DOHH2 (cell line): Measurements from ENCODE around the gene KCNJ4.

Experiments
- H3F3A ChIP-seq: fragments of 200-600 bp; sonication (generic), shearing (Covaris generic); 2 replicates; pipeline ENCODE4 v1.6.0; 2016; ENCODE audit warnings: antibody characterized with exemption, mild to moderate bottlenecking; ENCODE audit not compliant: control insufficient read depth, insufficient read depth
- H3K27ac ChIP-seq: fragments of 200-600 bp; sonication (generic); 2 replicates; pipeline ENCODE4 v1.5.1; 2014; ENCODE audit warnings: low read depth, mild to moderate bottlenecking, low read length, moderate library complexity
- H3K27me3 ChIP-seq: fragments of 200-600 bp; sonication (generic); 2 replicates; pipeline ENCODE4 v1.6.1; 2014; ENCODE audit warnings: mild to moderate bottlenecking, low read length, mixed read lengths; ENCODE audit not compliant: control insufficient read depth
- H3K36me3 ChIP-seq: fragments of 200-600 bp; sonication (generic); 2 replicates; pipeline ENCODE4 v1.6.1; 2014; ENCODE audit warnings: mild to moderate bottlenecking, low read length, moderate library complexity, mixed read lengths; ENCODE audit not compliant: control insufficient read depth
- H3K4me1 ChIP-seq: fragments of 200-600 bp; sonication (generic); 2 replicates; pipeline ENCODE4 v1.6.1; 2014; ENCODE audit warnings: mild to moderate bottlenecking, low read length, mixed read lengths; ENCODE audit not compliant: control insufficient read depth
- H3K4me2 ChIP-seq: fragments of 200-600 bp; sonication (generic); 2 replicates; pipeline ENCODE4 v1.6.0; 2014; ENCODE audit warnings: mild to moderate bottlenecking, low read length, moderate library complexity
- H3K4me3 ChIP-seq: fragments of 200-600 bp; sonication (generic); 2 replicates; pipeline ENCODE4 v1.5.1; 2014; ENCODE audit warnings: mild to moderate bottlenecking, low read length, mixed read lengths
- H3K79me2 ChIP-seq: fragments of 200-600 bp; sonication (generic); 2 replicates; pipeline ENCODE4 v1.6.1; 2014; ENCODE audit warnings: mild to moderate bottlenecking, low read length, mixed read lengths; ENCODE audit not compliant: control insufficient read depth
- H3K9me2 ChIP-seq: fragments of 200-600 bp; sonication (generic); replicated peaks from 2 replicates; pipeline ENCODE4 v1.6.1; 2014; ENCODE audit warnings: mild to moderate bottlenecking, low read length, mixed read lengths; ENCODE audit not compliant: control insufficient read depth
- H3K9me3 ChIP-seq: fragments of 200-600 bp; sonication (generic); 2 replicates; pipeline ENCODE4 v1.6.1; 2014; ENCODE audit warnings: antibody characterized with exemption, low read length, mixed read lengths; ENCODE audit not compliant: control insufficient read depth, insufficient read depth
- H4K20me1 ChIP-seq: fragments of 200-600 bp; sonication (generic); 2 replicates; pipeline ENCODE4 v1.6.0; 2014; ENCODE audit warnings: low read depth, mild to moderate bottlenecking, antibody characterized with exemption, low read length, moderate library complexity; ENCODE audit not compliant: control insufficient read depth, insufficient read depth
- EZH2phosphoT487 ChIP-seq: fragments of 200-600 bp; sonication (generic); IDR thresholded peaks from 2 replicates; pipeline ENCODE4 v1.6.1; 2017; ENCODE audit warnings: borderline replicate concordance, mild to moderate bottlenecking, antibody characterized with exemption, low read length, moderate library complexity, mixed read lengths
- TF ChIP-seq, protein P1 (sequence below): fragments of 200-600 bp; sonication (generic); IDR thresholded peaks from one replicate; pipeline ENCODE4 v1.5.1; 2014; ENCODE audit warnings: antibody characterized with exemption, mild to moderate bottlenecking, low read depth, low read length; ENCODE audit not compliant: poor library complexity, severe bottlenecking

The KCNJ4 gene

GRCh38 chr22:38481871-38482332 lies 26.9 kb upstream of the KCNJ4 start:
- no peak overlapping the region for H3K27ac ChIP-seq
- peaks cover 72% of the 10 kb centered on the region for H3F3A ChIP-seq

DNA sequence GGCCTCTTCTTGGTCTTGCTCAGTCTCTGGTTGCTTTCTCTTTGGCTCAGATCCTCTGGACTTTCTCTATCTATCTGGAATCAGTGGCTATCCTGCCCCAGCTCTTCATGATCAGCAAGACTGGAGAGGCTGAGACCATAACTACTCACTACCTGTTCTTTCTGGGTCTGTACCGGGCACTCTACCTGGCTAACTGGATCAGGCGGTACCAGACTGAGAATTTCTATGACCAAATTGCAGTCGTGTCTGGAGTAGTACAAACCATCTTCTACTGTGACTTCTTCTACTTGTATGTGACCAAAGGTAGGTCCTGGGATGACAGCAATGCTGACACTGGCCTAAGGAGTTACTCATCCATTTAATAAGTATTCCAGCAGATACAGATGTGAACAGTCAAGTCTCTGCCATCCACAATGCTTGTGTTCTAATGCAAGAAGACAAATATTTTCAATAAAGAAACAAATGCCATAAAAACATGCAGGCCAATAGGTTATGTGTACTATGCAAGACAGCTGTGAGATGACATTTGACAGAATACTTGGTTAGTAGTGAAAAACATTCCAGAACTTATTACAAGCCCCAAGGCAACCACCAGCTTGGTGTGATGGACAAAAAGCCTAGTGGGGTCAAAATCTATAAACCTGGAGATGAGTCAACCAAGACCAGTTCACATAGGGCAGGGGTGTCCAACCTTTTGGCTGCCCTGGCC lies 26.3 kb upstream of the KCNJ4 start:
- Histone ChIP-seq H4K20me1 (peaks cover 4% of the 10 kb centered on the region; the same call in 1 of the 2 replicates), H3F3A (peaks cover 68% of the 10 kb centered on the region), H3K9me2 (no peaks in the 10 kb centered on the region), H3K4me1 (no peaks in the 10 kb centered on the region), H3K27ac (no peak overlapping the region), H3K79me2 (no peaks in the 10 kb centered on the region), H3K4me3 (no peak overlapping the region), H3K27me3 (no peaks in the 10 kb centered on the region), H3K9me3 (no peaks in the 10 kb centered on the region), H3K4me2 (no peak overlapping the region), H3K36me3 (peaks cover 56% of the 10 kb centered on the region)
- TF ChIP-seq, protein P1, sequence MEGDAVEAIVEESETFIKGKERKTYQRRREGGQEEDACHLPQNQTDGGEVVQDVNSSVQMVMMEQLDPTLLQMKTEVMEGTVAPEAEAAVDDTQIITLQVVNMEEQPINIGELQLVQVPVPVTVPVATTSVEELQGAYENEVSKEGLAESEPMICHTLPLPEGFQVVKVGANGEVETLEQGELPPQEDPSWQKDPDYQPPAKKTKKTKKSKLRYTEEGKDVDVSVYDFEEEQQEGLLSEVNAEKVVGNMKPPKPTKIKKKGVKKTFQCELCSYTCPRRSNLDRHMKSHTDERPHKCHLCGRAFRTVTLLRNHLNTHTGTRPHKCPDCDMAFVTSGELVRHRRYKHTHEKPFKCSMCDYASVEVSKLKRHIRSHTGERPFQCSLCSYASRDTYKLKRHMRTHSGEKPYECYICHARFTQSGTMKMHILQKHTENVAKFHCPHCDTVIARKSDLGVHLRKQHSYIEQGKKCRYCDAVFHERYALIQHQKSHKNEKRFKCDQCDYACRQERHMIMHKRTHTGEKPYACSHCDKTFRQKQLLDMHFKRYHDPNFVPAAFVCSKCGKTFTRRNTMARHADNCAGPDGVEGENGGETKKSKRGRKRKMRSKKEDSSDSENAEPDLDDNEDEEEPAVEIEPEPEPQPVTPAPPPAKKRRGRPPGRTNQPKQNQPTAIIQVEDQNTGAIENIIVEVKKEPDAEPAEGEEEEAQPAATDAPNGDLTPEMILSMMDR, result no peak
- TF ChIP-seq EZH2phosphoT487, result no peak

More at GRCh38 chr22:38481871-38482332, 26.9 kb upstream of the KCNJ4 start:
- no peak overlapping the region for H3K4me3 ChIP-seq
- H3K4me1 ChIP-seq, result no peaks in the 10 kb centered on the region
- no peaks in the 10 kb centered on the region for H3K9me3 ChIP-seq
- H3K4me2 ChIP-seq, result no peak overlapping the region
- H3K27me3 ChIP-seq, result no peaks in the 10 kb centered on the region
- H4K20me1 ChIP-seq, result peaks cover 4% of the 10 kb centered on the region; the same call in 1 of the 2 replicates
- H3K79me2 ChIP-seq, result no peaks in the 10 kb centered on the region
- TF ChIP-seq EZH2phosphoT487, result no peak
- TF ChIP-seq, protein P1, result no peak
- H3K36me3 ChIP-seq, result peaks cover 62% of the 10 kb centered on the region
- H3K9me2 ChIP-seq, result no peaks in the 10 kb centered on the region

DNA sequence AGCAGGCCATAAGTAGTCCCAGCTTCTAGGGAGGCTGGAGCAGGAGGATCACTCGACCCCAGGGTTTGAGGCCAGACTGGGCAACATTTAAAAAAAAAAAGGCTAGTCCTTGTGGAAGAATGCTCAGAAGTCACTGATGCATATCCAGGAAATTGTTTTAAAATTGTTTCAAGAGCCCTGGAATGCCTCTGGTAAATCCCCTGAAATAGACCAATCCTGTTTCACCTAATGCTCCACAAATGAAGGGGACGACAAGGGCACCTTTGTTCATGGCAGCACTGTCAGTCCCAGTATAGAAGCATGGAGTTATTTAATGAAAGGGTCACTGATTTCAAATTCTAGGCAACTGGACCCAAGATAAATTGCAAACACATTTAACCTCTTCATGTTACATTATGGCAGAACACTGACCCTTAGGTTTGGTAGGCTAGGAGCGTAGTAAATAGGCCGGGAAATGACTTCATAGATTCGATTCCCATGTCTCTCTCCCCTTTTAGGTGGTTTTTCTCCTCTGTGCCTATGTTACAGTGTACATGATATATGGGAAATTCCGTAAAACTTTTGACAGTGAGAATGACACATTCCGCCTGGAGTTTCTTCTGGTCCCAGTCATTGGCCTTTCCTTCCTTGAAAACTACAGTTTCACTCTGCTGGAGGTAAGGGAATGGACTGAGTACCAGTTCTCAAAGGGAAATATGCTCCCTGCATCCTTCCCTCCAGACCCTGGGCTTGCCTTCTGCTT lies 24.3 kb upstream of the KCNJ4 start:
- TF ChIP-seq, protein P1, result no peak
- TF ChIP-seq EZH2phosphoT487, result no peak
- Histone ChIP-seq H3K4me3 (no peak overlapping the region), H4K20me1 (no peaks in the 10 kb centered on the region; the same call in 1 of the 2 replicates), H3K4me1 (no peaks in the 10 kb centered on the region), H3K27ac (no peak overlapping the region), H3K27me3 (0 out of 2 replicates have a peak, but pooled peaks cover 1% of the 10 kb centered on the region), H3K36me3 (peaks cover 38% of the 10 kb centered on the region), H3K4me2 (no peak overlapping the region), H3F3A (peaks cover 49% of the 10 kb centered on the region), H3K9me2 (no peaks in the 10 kb centered on the region), H3K79me2 (no peaks in the 10 kb centered on the region), H3K9me3 (no peaks in the 10 kb centered on the region)
